Esophagus squamous epithelium (tissue), 5 donors: ENCODE data around the gene PDSS2. TPM values are rescaled to one million over a fixed set of nuclear protein-coding genes. Genes with fewer than 3 reads are reported as not detected.
A peak's percentile ranks its signal among the peaks of the same experiment; 100 is the strongest.
"Not testable (repeated sequence)": the region's sequence is repeated elsewhere in the genome, so short reads cannot be mapped to it uniquely, and the experiment has no call there.

Experiments
- DNase-seq: peaks from one replicate; lab custom pipeline; 2025; lab: John Stamatoyannopoulos, UW
- H3K27ac ChIP-seq, 4 donors: fragments of 200-600 bp; sonication (generic); one replicate each; pipeline ENCODE4 v1.5.1; 2016 to 2019; ENCODE audit warnings: mild to moderate bottlenecking in 1 of 4
- H3K27me3 ChIP-seq, 4 donors: fragments of 200-600 bp; sonication (generic); 1 replicate in 3 of 4; 2 replicates in 1 of 4; pipeline versions ENCODE4 v1.5.1 to v1.6.0; 2017 to 2021; ENCODE audit warnings: antibody characterized with exemption in 1 of 4
- H3K36me3 ChIP-seq, 3 donors: fragments of 200-600 bp; sonication (generic); one replicate each; pipeline ENCODE4 v1.5.1; 2016 to 2019
- H3K4me1 ChIP-seq, 3 donors: fragments of 200-600 bp; sonication (generic); one replicate each; pipeline ENCODE4 v1.5.1; 2017 to 2019
- H3K4me3 ChIP-seq, 4 donors: fragments of 200-600 bp; sonication (generic); 1 replicate in 3 of 4; 2 replicates in 1 of 4; pipeline ENCODE4 v1.5.1; 2016 to 2019; ENCODE audit warnings: mild to moderate bottlenecking in 2 of 4, moderate library complexity in 1 of 4
- H3K9me3 ChIP-seq, 3 donors: fragments of 200-600 bp; sonication (generic); one replicate each; pipeline ENCODE4 v1.5.1; 2016 to 2019
- CTCF ChIP-seq, 6 experiments: fragments of 450-650 bp in 4 of 6; fragments of 200-600 bp in 2 of 6; sonication (generic) in 2 of 6; IDR thresholded peaks; one replicate each; pipeline ENCODE4 v1.5.1; 2016 to 2019; ENCODE audit warnings: antibody characterized with exemption in 6 of 6, mild to moderate bottlenecking in 4 of 6, moderate library complexity in 4 of 6
- POLR2A ChIP-seq, 4 donors: fragments of 450-650 bp; IDR thresholded peaks; one replicate each; pipeline ENCODE4 v1.6.1; 2017; ENCODE audit warnings: antibody characterized with exemption in 4 of 4, mild to moderate bottlenecking in 4 of 4, moderate library complexity in 3 of 4
- WGBS, 2 donors: methylation state at CpG; one replicate each; pipeline ENCODE4 v1.1.5; 2018; 5-methylcytosine and 5-hydroxymethylcytosine counted together
- intact Hi-C: fragments of 100-400 bp; cut with DNase I; formaldehyde crosslinking; loops from one replicate; pipeline ENCODE4 v1.15.0; 2022
- total RNA-seq, 4 donors: library from RNA; depleted of rRNA; stranded (reverse); fragments of >200 nt; gene quantifications; one replicate each; pipeline ENCODE4 v1.1.0, GENCODE V29; 2016
- donor health status: DM: yes; HTN: yes; CAD: no.

Gene PDSS2
- total RNA-seq, 4 donors from 2014 or later = 7.0 to 15.9 (median 12.3) TPM

GRCh38 chr6:107144666-107145065 lies 314.7 kb downstream of the PDSS2 start:
- DNase-seq = no peak
- H3K4me3 ChIP-seq = no peak overlapping the region
- TF ChIP-seq CTCF (IDR thresholded peaks at IDR 0.05) = no peak
- no peak for TF ChIP-seq POLR2A (IDR thresholded peaks at IDR 0.05)
- H3K27ac ChIP-seq = no peak overlapping the region
- H3K36me3 ChIP-seq = no peaks in the 10 kb centered on the region
- no peaks in the 10 kb centered on the region for H3K4me1 ChIP-seq
- intact Hi-C loops = no loop called here
- no peaks in the 10 kb centered on the region for H3K9me3 ChIP-seq
- WGBS, 2 donors = 87 to 98% methylated on average over 3 to 4 of the region's 4 CpGs
- no peaks in the 10 kb centered on the region for H3K27me3 ChIP-seq

GRCh38 chr6:107144014-107144413 lies 315.4 kb downstream of the PDSS2 start:
- Histone ChIP-seq H3K27ac (no peak overlapping the region), H3K36me3 (no peaks in the 10 kb centered on the region), H3K27me3 (no peaks in the 10 kb centered on the region), H3K4me3 (no peak overlapping the region), H3K4me1 (no peaks in the 10 kb centered on the region), H3K9me3 (no peaks in the 10 kb centered on the region)
- TF ChIP-seq CTCF (IDR thresholded peaks at IDR 0.05) (no peak), POLR2A (IDR thresholded peaks at IDR 0.05) (no peak)
- no peak for DNase-seq
- intact Hi-C loops = no loop called here

- whole genome bisulfite sequencing, 2 donors = 61 to 68% methylated on average over 3 of the region's 3 CpGs
- DNase-seq = no peak
- no peaks in the 10 kb centered on the region for H3K27me3 ChIP-seq
- H3K4me1 ChIP-seq = no peaks in the 10 kb centered on the region
- H3K27ac ChIP-seq = no peak overlapping the region
- TF ChIP-seq POLR2A (IDR thresholded peaks at IDR 0.05) (no peak), CTCF (IDR thresholded peaks at IDR 0.05) (no peak)
- no peak overlapping the region for H3K4me3 ChIP-seq
- intact Hi-C loops = no loop called here
- no peaks in the 10 kb centered on the region for H3K9me3 ChIP-seq
- no peaks in the 10 kb centered on the region for H3K36me3 ChIP-seq
Measured at GRCh38 chr6:107140581-107140980, 318.8 kb downstream of the PDSS2 start.

- H3K4me3 ChIP-seq, H3K27ac ChIP-seq, H3K9me3 ChIP-seq, H3K27me3 ChIP-seq, H3K36me3 ChIP-seq, intact Hi-C loops, H3K4me1 ChIP-seq, DNase-seq: not testable (repeated sequence)
- 77 to 78% methylated on average over 3 of the region's 3 CpGs for WGBS, 2 donors
Measured at GRCh38 chr6:107136324-107136723, 323.0 kb downstream of the PDSS2 start.

GRCh38 chr6:107135048-107135680 lies 324.2 kb downstream of the PDSS2 start:
- H3K36me3 ChIP-seq, DNase-seq, intact Hi-C loops, H3K27me3 ChIP-seq, H3K4me3 ChIP-seq, H3K4me1 ChIP-seq, H3K27ac ChIP-seq, H3K9me3 ChIP-seq: not testable (repeated sequence)
- WGBS, 2 donors = 89 to 90% methylated on average over 11 to 14 of the region's 14 CpGs

- H3K27ac ChIP-seq = no peak overlapping the region
- intact Hi-C loops = no loop called here
- H3K9me3 ChIP-seq = no peaks in the 10 kb centered on the region
- H3K36me3 ChIP-seq = no peaks in the 10 kb centered on the region
- peak in 4 of 6 experiments; percentile 10 to 36 (median 26) for TF ChIP-seq CTCF (IDR thresholded peaks at IDR 0.05)
- TF ChIP-seq POLR2A (IDR thresholded peaks at IDR 0.05) = no peak
- 41 to 42% methylated on average over 7 to 8 of the region's 8 CpGs for WGBS, 2 donors
- no peak overlapping the region for H3K4me3 ChIP-seq
- no peaks in the 10 kb centered on the region for H3K27me3 ChIP-seq
- no peak for DNase-seq
- no peaks in the 10 kb centered on the region for H3K4me1 ChIP-seq
Measured at GRCh38 chr6:107132330-107132954, 326.9 kb downstream of the PDSS2 start.
